ENCODE results near the gene FAM181A. TPM values are rescaled to one million over a fixed set of nuclear protein-coding genes. Genes with fewer than 3 reads are reported as not detected.
A peak's percentile ranks its signal among the peaks of the same experiment; 100 is the strongest.

FAM181A gene
- total and polyA plus RNA-seq, 2 of the 4 experiments (the other 2 are of a cell fraction), result not detected

DNA sequence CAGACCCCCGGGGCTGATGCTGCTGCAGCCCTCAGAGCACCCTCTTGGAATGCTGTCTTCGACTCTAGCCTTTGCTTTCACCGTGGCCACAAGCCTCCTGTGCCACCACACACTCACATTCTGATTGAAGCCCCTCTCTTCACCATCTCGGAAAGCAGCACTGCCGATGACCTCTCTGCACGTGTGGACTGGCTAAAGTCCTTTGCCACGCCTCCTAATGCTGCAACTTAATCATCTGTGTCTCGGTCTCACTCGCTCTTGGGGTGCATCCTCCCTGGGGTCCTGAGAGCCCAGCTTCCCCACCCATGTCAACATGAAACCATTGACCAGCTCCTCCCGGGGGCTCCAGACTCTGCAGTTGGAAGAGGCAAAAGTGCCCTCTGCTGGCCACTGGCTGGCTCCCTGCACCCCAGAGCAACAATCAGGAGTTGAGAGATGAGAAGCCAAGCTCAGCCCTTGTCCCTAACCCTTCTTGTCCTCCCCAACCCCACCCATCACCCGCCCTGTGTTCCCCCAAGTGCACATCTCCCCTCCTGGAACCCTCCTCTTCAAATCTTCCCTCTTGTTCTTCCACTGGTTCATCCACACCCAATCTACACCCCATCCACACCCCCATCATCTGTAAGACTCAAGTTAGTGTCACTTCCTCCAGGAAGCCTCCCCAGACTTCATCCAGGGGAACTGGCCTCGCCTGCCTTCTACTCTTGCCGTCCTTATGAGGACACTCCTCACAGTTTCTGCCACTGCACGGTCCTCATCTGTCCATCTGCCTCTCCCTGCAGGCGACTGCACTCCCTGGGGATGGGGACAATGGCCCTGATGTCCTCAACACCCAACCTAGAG is 23.6 kb upstream of the FAM181A start:
- ChIA-PET CTCF (interaction anchor here (0.6 to 0.7 kb wide), 2 partner anchors 234 to 696 kb away, joined by 3 read pairs; no protein-coding TSS in a partner anchor), POLR2A (ENCODE audit: unreplicated experiment) (no interaction called here)

More for the DNA sequence above, 23.6 kb upstream of the FAM181A start:
- dilution Hi-C loops (cut with HindIII; ENCODE audit: low sequenced_read_pairs, unreplicated experiment) (no loop called here), intact Hi-C loops (cut with micrococcal nuclease) (no loop called here), in situ Hi-C loops (cut with MboI; ENCODE audit: low sequenced_read_pairs) (no loop called here)
- Histone ChIP-seq H3K14ac (replicated peaks; ENCODE audit: low read depth, low read length) (no peak overlapping the region), H2AK5ac (ENCODE audit: low read depth, low read length) (no peak overlapping the region), H2BK15ac (ENCODE audit: low read depth, low read length) (no peak overlapping the region), H2BK120ac (ENCODE audit: low read depth, low read length) (no peak overlapping the region), H3K4ac (ENCODE audit: low read depth, low read length) (no peak overlapping the region), H3K4me3 (ENCODE audit: insufficient read depth, low read depth, low read length) (no peak overlapping the region), H2BK5ac (ENCODE audit: low read depth, low read length, poor library complexity, severe bottlenecking) (no peak overlapping the region), H2AK9ac (replicated peaks; ENCODE audit: low read depth, low read length, poor library complexity) (no peak overlapping the region), H3K27ac (ENCODE audit: insufficient read depth, low read length) (no peak overlapping the region), H2BK20ac (ENCODE audit: low read depth, low read length) (no peak overlapping the region), H3K9me3 (ENCODE audit: control insufficient read depth, insufficient read depth, low read length) (no peaks in the 10 kb centered on the region), H3K56ac (ENCODE audit: extremely low read depth, insufficient read depth, low read length) (no peak overlapping the region), H4K8ac (ENCODE audit: low read depth in 2 of 2, low read length in 2 of 2) (no peak overlapping the region), H3K23ac (ENCODE audit: low read depth, low read length) (no peak overlapping the region), H4K91ac (ENCODE audit: insufficient read depth, low read depth, low read length) (no peak overlapping the region), H3K4me1 (ENCODE audit: control insufficient read depth, insufficient read depth, low read length) (no peaks in the 10 kb centered on the region), H3K9me1 (ENCODE audit: insufficient read depth, low read length) (no peaks in the 10 kb centered on the region), H2AFZ (replicated peaks; ENCODE audit: low read length, poor library complexity) (no peak overlapping the region), H3K18ac (ENCODE audit: low read depth, low read length) (no peak overlapping the region), H3K27me3 (ENCODE audit: control insufficient read depth, insufficient read depth, low read length) (peaks cover 6% of the 10 kb centered on the region), H3K79me1 (ENCODE audit: low read depth in 1 of 2, low read length in 2 of 2) (no peaks in the 10 kb centered on the region), H4K5ac (ENCODE audit: low read depth, low read length) (no peak overlapping the region), H3K36me3 (ENCODE audit: control insufficient read depth, insufficient read depth, low read length) (no peaks in the 10 kb centered on the region), H4K20me1 (ENCODE audit: insufficient read depth, low read length) (no peaks in the 10 kb centered on the region), H3K4me2 (ENCODE audit: low read depth, low read length) (no peak overlapping the region), H3K9ac (ENCODE audit: low read depth, low read length) (no peak overlapping the region)
- DNase-seq (no peak), ATAC-seq (ENCODE audit: low read depth) (peak; percentile 46; the same call in 1 of the 2 replicates)
- BruUV-seq (replicated peaks), result no TSS peak
- peak; percentile 21; the same call in 1 of the 2 replicates for TF ChIP-seq CTCF (conservative IDR thresholded peaks at IDR 0.05; ENCODE audit: low read depth, low read length)
- TF ChIP-seq, protein P1, sequence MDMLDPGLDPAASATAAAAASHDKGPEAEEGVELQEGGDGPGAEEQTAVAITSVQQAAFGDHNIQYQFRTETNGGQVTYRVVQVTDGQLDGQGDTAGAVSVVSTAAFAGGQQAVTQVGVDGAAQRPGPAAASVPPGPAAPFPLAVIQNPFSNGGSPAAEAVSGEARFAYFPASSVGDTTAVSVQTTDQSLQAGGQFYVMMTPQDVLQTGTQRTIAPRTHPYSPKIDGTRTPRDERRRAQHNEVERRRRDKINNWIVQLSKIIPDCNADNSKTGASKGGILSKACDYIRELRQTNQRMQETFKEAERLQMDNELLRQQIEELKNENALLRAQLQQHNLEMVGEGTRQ (IDR thresholded peaks at IDR 0.05; ENCODE audit: low read depth, low read length), result no peak
- WGBS, 2 experiments (ENCODE audit: extremely low coverage in 2 of 2, insufficient read length in 1 of 2), result 25% methylated on average over 4 of the region's 15 CpGs; no CpG with 5 or more reads in 1 of the 2 experiments
